ENCODE measurements around the gene ALDH3B1. TPM values are rescaled to one million over a fixed set of nuclear protein-coding genes. Genes with fewer than 3 reads are reported as not detected.
"Not testable (repeated sequence)": the region's sequence is repeated elsewhere in the genome, so short reads cannot be mapped to it uniquely, and the experiment has no call there.

ALDH3B1 gene
- total RNA-seq: 25.4 TPM

GRCh38 chr11:68010090-68011041 is at the start of gene ALDH3B1:
TSS of gene ALDH3B1 (plus strand) at chr11:68010327. CDS start at chr11:68015298, 4,971 bp downstream.
- peak; percentile 92 for DNase-seq (ENCODE audit: low spot score)

GRCh38 chr11:67963217-67963616 is 46.9 kb upstream of the ALDH3B1 start:
- DNase-seq (ENCODE audit: low spot score): not testable (repeated sequence)

- DNase-seq (ENCODE audit: low spot score): not testable (repeated sequence)
Measured at GRCh38 chr11:67963879-67964278, 46.2 kb upstream of the ALDH3B1 start.

GRCh38 chr11:67964746-67965145 is 45.4 kb upstream of the ALDH3B1 start:
- not testable (repeated sequence) for DNase-seq (ENCODE audit: low spot score)

GRCh38 chr11:67965830-67966348 is 44.2 kb upstream of the ALDH3B1 start:
- DNase-seq (ENCODE audit: low spot score): not testable (repeated sequence)

- DNase-seq (ENCODE audit: low spot score): not testable (repeated sequence)
Measured at GRCh38 chr11:67974746-67975145, 35.4 kb upstream of the ALDH3B1 start.

- peak; percentile 78 for DNase-seq (ENCODE audit: low spot score)
Measured at GRCh38 chr11:67978766-67979418, 31.2 kb upstream of the ALDH3B1 start.

GRCh38 chr11:67981226-67981625 is 28.9 kb upstream of the ALDH3B1 start:
- DNase-seq (ENCODE audit: low spot score): not testable (repeated sequence)

- DNase-seq (ENCODE audit: low spot score): not testable (repeated sequence)
Measured at GRCh38 chr11:67982255-67982857, 27.8 kb upstream of the ALDH3B1 start.

GRCh38 chr11:67983951-67984350 is 26.2 kb upstream of the ALDH3B1 start:
- no peak for DNase-seq (ENCODE audit: low spot score)

- DNase-seq (ENCODE audit: low spot score): not testable (repeated sequence)
Measured at GRCh38 chr11:67985302-67985701, 24.8 kb upstream of the ALDH3B1 start.

- not testable (repeated sequence) for DNase-seq (ENCODE audit: low spot score)
Measured at GRCh38 chr11:67990546-67991346, 19.4 kb upstream of the ALDH3B1 start.

GRCh38 chr11:67991347-67992121 is 18.6 kb upstream of the ALDH3B1 start:
- DNase-seq (ENCODE audit: low spot score): not testable (repeated sequence)

- not testable (repeated sequence) for DNase-seq (ENCODE audit: low spot score)
Measured at GRCh38 chr11:67993821-67994220, 16.3 kb upstream of the ALDH3B1 start.

GRCh38 chr11:67994387-67994786 is 15.7 kb upstream of the ALDH3B1 start:
- DNase-seq (ENCODE audit: low spot score): not testable (repeated sequence)

GRCh38 chr11:67995129-67995528 is 15.0 kb upstream of the ALDH3B1 start:
- not testable (repeated sequence) for DNase-seq (ENCODE audit: low spot score)

GRCh38 chr11:67995579-67995978 is 14.5 kb upstream of the ALDH3B1 start:
- DNase-seq (ENCODE audit: low spot score): not testable (repeated sequence)

- no peak for DNase-seq (ENCODE audit: low spot score)
Measured at GRCh38 chr11:67996051-67996450, 14.1 kb upstream of the ALDH3B1 start.

GRCh38 chr11:67996622-67997474 is 13.3 kb upstream of the ALDH3B1 start:
- DNase-seq (ENCODE audit: low spot score): peak; percentile 77
